Germinal center (tissue), 1 donor: ENCODE measurements around the gene KIFAP3.
"Not testable (repeated sequence)": the region's sequence is repeated elsewhere in the genome, so short reads cannot be mapped to it uniquely, and the experiment has no call there.

Experiments used
- DNase-seq: peaks from one replicate; pipeline ENCODE4 v3.0.0; 2012; ENCODE audit warnings: mixed read lengths, low spot score

KIFAP3 gene

GRCh38 chr1:170074250-170075157, at the start of gene KIFAP3:
KIFAP3 (minus strand) TSS chr1:170074695; CDS start chr1:170074467, 228 bp downstream.
- DNase-seq = peak; percentile 95

GRCh38 chr1:170122366-170122765, 47.9 kb upstream of the KIFAP3 start:
- DNase-seq = no peak

DNA sequence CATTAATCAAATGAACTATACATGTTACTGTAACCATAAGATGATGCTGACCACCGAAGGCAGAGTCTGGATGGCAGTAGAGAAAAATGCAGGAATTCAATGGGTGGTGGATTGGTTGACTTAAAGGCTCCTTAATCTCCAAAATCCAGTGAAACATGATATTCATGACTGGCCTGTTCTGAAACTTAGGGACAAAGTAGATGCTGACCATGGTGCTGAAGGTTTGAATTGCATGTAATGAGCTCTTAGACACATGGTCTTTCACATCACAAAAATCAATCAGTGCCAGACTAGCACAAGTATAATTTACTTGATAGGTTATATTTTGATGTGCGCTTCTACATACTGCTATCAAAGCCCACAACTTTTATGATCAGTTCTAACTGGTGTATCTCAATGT, 40.4 kb upstream of the KIFAP3 start:
- DNase-seq = no peak

GRCh38 chr1:170113140-170113539, 38.6 kb upstream of the KIFAP3 start:
- not testable (repeated sequence) for DNase-seq

DNA sequence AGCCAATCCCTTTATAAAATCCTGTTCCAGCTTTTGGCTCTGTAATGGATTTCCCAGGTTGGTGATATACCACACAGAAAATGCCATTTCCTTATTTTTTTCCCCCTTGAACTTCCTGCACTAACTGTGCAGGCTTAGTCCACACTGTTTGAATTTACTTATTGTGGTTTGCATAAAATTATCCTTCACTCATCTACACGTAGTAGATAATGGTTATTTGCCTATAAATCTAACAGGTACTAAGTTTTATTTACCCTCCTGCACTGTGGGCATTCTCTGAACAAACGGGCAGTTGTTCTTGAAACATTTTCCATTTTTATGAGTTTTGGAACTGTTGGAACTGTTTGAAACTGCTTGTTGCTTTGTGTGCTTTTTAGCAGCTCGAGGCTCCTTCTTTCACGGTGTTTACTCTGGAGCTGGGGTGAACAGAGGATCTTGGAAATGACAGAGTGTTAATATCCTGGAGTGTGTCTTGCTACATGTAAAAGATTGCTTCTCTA, 23.0 kb upstream of the KIFAP3 start:
- no peak for DNase-seq

DNA sequence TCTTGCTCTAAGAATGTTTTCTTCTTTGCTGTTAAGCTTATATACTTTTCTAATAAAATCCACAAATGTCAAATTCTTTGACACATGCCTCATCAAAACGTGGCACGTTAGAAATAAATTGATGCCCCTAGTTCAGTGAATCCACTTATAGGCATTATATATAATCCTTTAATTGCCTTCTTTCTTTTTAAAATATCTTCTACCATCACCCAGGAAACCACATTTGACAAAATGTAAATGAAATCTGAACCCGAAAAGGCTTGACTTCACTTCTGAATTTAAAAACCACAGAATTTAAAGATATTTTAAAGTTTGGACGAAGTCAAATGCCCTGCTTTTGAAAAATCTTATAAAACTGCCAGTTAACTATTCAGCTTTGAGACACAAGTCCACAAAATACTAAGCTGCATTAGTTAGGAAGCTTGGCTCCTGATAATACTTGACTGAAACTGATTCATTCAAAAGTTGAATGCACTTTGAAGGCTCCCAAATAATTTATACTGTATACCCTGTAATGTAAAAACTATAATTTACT, 22.4 kb upstream of the KIFAP3 start:
- no peak for DNase-seq

DNA sequence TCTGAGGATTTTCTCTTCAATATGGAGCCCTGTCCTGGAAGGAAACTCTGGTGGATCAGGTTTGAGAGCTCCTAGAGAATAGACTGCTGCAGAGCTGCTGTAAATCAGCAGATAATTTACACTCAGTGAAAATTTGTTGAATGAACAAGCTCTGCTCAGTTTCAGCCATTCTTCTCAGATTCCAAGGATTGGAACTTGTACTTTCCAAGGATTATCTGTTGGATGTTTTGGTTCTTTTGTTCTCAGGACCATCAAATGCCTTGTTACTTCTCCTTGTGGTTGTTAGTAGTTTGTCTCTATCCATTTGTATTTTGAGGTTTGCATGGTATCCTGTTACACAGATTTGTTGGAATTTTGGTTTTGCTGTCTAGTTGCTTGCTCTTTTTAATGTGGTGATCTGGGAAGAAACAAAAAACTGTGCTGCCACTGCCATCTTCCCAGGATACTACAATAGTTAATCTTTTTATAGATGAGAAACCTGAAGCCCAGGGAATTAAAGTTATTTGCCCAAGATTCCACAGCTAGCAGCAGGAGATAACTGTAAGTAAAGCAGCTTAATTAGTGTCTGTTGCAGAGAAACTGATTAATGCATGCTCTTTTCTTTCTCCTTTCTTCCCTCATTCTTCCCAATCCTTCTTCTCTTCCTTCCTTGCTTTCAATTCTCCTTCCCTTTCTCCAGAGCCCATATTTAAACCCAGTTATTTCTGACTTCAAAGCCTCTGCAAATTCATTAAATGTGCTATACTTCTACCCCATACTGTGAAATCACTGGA, 21.7 kb upstream of the KIFAP3 start:
- DNase-seq = no peak

DNA sequence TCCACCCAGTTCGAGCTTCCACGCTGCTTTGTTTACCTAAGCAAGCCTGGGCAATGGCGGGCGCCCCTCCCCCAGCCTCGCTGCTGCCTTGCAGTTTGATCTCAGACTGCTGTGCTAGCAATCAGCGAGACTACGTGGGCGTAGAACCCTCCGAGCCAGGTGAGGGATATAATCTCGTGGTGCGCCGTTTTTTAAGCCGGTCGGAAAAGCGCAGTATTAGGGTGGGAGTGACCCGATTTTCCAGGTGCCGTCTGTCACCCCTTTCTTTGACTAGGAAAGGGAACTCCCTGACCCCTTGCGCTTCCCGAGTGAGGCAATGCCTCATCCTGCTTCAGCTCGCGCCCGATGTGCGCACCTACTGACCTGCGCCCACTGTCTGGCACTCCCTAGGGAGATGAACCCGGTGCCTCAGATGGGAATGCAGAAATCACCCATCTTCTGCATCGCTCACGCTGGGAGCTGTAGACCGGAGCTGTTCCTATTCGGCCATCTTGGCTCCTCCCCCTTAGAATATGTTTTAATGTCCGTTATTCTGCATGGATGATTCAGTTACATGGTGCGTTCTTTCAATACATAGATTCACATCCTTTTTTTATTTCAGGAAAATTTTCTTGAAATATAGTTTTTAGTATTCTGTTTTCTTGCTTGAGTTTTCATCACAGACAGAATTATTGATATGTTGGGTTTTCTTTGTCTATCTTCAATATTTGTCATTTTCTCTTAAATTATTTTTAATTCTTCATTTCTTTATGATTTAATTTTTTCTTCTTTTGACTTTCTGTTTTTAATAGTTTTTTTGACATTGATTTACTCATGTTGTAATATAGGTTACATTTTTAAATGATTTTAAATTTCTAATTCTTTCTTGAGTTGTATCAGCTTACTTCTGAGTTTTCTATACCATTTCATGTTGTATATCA, 20.5 kb upstream of the KIFAP3 start:
- DNase-seq = not testable (repeated sequence)

- no peak for DNase-seq
Measured at GRCh38 chr1:170086399-170087032, 12.0 kb upstream of the KIFAP3 start.

DNA sequence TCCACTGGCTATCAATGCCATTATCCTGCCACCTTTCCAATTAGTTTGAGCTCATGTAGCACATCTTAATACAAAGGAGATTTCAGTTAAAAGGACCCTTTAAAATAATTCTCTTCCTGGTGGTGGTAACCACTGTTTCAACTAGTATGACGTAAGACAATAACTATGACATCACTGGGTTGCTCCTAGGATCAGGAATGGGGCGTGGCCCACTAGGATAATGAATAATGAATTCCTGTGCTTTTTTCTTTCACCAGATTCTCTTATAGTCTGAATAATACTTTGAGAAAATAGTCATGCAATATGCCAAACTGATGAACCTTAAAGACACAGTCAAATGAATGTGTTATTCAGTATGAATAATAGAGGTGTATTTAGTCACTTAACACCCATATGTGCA, 10.6 kb upstream of the KIFAP3 start:
- DNase-seq = no peak

GRCh38 chr1:170078610-170079189, 4.2 kb upstream of the KIFAP3 start:
- DNase-seq = no peak

- DNase-seq = no peak
Measured at GRCh38 chr1:170077926-170078325, 3.4 kb upstream of the KIFAP3 start.

DNA sequence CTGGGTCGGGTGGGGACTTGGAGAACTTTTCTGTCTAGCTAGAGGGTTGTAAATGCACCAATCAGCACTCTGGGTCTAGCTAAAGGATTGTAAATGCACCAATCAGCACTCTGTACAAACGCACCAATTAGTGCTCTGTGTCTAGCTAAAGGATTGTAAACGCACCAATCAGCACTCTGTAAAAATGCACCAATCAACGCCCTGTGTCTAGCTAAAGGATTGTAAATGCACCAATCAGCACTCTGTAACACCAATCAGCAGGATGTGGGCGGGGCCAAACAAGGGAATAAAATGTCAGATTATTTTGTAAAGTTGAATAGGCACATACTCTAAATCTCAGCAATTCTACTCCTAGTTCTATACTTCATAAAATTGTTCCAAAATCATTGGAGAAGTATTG, 2.5 kb upstream of the KIFAP3 start:
- DNase-seq = not testable (repeated sequence)

DNA sequence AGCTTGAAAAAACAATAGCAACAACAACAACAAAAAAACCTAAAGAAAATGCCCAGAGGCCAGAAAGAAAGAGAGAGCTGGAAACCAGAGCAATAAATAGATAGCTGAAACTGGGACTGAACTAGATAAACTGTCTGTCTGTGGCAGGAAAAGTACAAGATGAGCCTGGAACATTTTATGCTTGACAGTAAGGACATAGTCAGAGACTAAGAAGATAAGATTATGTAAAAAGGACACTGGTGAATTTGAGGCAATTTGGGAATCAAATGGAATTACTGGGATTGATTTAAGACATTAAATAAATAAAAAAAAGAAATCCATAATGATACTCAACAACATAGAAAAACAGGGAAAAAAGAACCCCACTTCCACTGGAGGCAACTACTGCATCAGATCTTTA, 1.7 kb upstream of the KIFAP3 start:
- DNase-seq = no peak

DNA sequence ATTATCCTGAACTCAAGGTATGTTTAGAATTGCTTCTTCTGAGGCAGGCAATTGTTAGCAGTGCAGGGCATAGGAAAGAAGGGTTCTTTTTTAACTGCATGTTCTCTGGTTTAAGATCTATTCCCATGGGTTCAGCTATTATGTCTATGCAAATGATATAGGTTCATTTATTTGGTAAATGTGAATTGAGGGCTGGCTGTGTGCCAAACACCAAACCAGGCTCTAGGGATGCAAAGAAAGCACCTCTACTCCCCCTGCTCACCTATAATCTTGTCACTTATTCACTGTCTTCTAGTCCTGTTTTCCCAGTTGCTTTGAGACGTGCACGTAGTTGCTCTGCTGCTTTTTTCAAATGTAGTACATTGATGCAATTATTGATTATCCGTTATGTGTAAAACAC, 691 bp upstream of the KIFAP3 start:
- no peak for DNase-seq

- no peak for DNase-seq
Measured at GRCh38 chr1:170073893-170074249, 624 bp downstream of the KIFAP3 start.

DNA sequence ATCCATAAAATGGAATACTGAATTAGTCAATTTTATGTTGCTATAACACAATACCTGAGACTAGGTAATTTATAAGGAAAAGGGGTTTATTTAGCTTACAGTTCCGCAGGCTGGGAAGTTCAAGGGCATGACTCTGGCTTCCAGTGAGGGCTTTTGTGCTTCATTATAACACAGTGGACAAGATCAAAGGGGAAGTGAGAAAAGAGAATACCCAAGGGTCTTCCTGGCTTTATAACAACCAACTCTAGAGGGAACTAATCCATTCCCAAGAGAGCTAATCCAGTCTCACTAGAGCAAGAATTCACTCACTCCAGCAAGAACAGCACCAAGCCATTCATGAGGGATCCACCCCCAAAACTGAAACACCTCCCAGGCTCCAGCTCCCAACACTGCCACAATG, 3.1 kb downstream of the KIFAP3 start:
- peak; percentile 2 for DNase-seq

DNA sequence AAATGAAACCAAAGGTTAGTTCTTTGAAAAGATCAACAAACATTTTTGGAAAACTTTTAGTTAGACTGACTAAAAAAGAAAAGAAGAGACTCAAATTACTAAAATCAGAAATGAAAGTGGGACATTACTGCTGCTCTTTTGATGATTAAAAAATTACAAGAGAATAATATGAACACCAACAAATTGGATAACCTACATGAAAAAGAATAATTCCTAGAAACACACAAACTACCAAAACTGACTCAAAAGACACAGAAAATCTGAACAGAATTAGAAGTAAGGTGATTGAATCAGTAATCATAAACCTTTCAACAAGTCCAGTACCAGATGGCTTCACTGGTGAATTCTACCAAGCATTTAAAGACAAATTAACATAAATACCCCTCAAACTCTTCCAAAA, 5.6 kb downstream of the KIFAP3 start:
- no peak for DNase-seq

- DNase-seq = no peak
Measured at GRCh38 chr1:170067253-170067819, 7.2 kb downstream of the KIFAP3 start.

- DNase-seq = no peak
Measured at GRCh38 chr1:170064821-170065220, 9.7 kb downstream of the KIFAP3 start.
